Hepatocyte (in vitro differentiated cells): ENCODE results near the gene CAPN15. TPM values are rescaled to one million over a fixed set of nuclear protein-coding genes. Genes with fewer than 3 reads are reported as not detected.

Experiments
- DNase-seq: peaks from one replicate; pipeline ENCODE4 v3.0.0-alpha.2; 2016; ENCODE audit warnings: low spot score
- H2AFZ ChIP-seq: fragments of 200-600 bp; sonication (generic); 2 replicates; pipeline ENCODE4 v1.6.0; 2016; ENCODE audit warnings: antibody characterized with exemption, mild to moderate bottlenecking
- H3K27ac ChIP-seq: fragments of 200-600 bp; sonication (generic); 2 replicates; pipeline ENCODE4 v1.5.1; 2016; ENCODE audit warnings: mild to moderate bottlenecking
- H3K27me3 ChIP-seq: fragments of 200-600 bp; sonication (generic); 2 replicates; pipeline ENCODE4 v1.6.1; 2016
- H3K36me3 ChIP-seq: fragments of 200-600 bp; sonication (generic); replicated peaks from 2 replicates; pipeline ENCODE4 v1.5.1; 2016; ENCODE audit warnings: low read depth; ENCODE audit not compliant: insufficient read depth
- H3K4me1 ChIP-seq: fragments of 200-600 bp; sonication (generic); 2 replicates; pipeline ENCODE4 v1.5.1; 2016; ENCODE audit warnings: mild to moderate bottlenecking, moderate library complexity; ENCODE audit not compliant: insufficient read depth
- H3K4me2 ChIP-seq: fragments of 200-600 bp; sonication (generic); 2 replicates; pipeline ENCODE4 v1.6.0; 2016
- H3K4me3 ChIP-seq: fragments of 200-600 bp; sonication (generic); 2 replicates; pipeline ENCODE4 v1.5.1; 2016; ENCODE audit warnings: mild to moderate bottlenecking
- H3K79me2 ChIP-seq: fragments of 200-600 bp; sonication (generic); 2 replicates; pipeline ENCODE4 v1.6.0; 2017; ENCODE audit warnings: mild to moderate bottlenecking
- H3K9me2 ChIP-seq: fragments of 200-600 bp; sonication (generic); replicated peaks from 2 replicates; pipeline ENCODE4 v1.6.0; 2017; ENCODE audit warnings: mild to moderate bottlenecking; ENCODE audit not compliant: insufficient read depth
- H3K9me3 ChIP-seq: fragments of 200-600 bp; sonication (generic); 2 replicates; pipeline ENCODE4 v1.5.1; 2016; ENCODE audit warnings: low read depth, mild to moderate bottlenecking
- H4K20me1 ChIP-seq: fragments of 200-600 bp; sonication (generic); 2 replicates; pipeline ENCODE4 v1.6.0; 2016; ENCODE audit warnings: mild to moderate bottlenecking; ENCODE audit not compliant: insufficient read depth, poor library complexity, severe bottlenecking
- EZH2 ChIP-seq: fragments of 200-600 bp; sonication (generic); IDR thresholded peaks from 2 replicates; pipeline ENCODE4 v1.6.1; 2016; ENCODE audit warnings: antibody characterized with exemption, mild to moderate bottlenecking, borderline replicate concordance
- EZH2phosphoT487 ChIP-seq: fragments of 200-600 bp; sonication (generic); IDR thresholded peaks from one replicate; pipeline ENCODE4 v1.6.1; 2018; ENCODE audit warnings: antibody characterized with exemption, mild to moderate bottlenecking, low read depth, moderate library complexity; ENCODE audit not compliant: unreplicated experiment, severe bottlenecking
- WGBS: methylation state at CpG from one replicate; pipeline ENCODE4 v1.1.6; 2016; ENCODE audit warnings: low lambda C conversion rate; ENCODE audit errors: missing lambda C conversion rate; 5-methylcytosine and 5-hydroxymethylcytosine counted together
- polyA plus RNA-seq: library from polyadenylated mRNA; unstranded; fragments of >200 nt; fragmentation: Nextera tagmentation; extraction: Ambion mirVana; gene quantifications from 2 replicates; pipeline ENCODE4 v1.2.1, GENCODE V29; 2016
- total RNA-seq: library from RNA; depleted of rRNA; stranded (reverse); fragments of >200 nt; gene quantifications from 2 replicates; pipeline ENCODE4 v1.2.3, GENCODE V29; 2014
- TF ChIP-seq, protein P1 (sequence below): fragments of 200-600 bp; sonication (generic); IDR thresholded peaks from 2 replicates; pipeline ENCODE4 v1.5.1; 2016; ENCODE audit warnings: antibody characterized with exemption, mild to moderate bottlenecking; ENCODE audit not compliant: poor library complexity

Gene CAPN15
- total and polyA plus RNA-seq, 2 experiments from 2014 or later = 41.7 to 42.7 TPM

DNA sequence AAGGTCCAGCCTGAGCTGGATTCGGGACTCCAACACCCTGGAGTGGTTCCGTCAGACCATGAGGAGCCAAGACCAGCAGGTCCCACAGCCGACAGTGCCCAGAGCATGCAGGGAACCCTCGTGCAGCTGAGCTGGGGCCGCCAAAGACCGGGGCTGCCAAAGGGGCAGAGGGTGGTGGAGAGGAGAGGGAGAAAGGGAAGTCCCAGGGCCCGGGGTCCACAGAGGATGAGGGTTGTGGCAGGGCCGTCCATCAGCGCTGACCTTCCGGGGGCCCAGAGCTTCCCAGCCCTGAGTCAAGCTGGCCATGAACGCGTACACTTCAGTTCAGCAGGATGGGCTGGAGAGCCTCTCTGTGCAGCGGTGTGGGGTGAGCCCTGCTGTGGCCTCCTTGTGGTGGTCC lies 6.7 kb upstream of the CAPN15 start:
- H3K79me2 ChIP-seq = peaks cover 5% of the 10 kb centered on the region
- no peak overlapping the region for H3K4me3 ChIP-seq
- peaks cover 13% of the 10 kb centered on the region for H3K4me1 ChIP-seq
- 99% methylated on average over 13 of the region's 13 CpGs for WGBS
- H3K27ac ChIP-seq = no peak overlapping the region
- H3K9me3 ChIP-seq = no peaks in the 10 kb centered on the region
- TF ChIP-seq EZH2 (no peak), EZH2phosphoT487 (no peak)
- TF ChIP-seq, protein P1, sequence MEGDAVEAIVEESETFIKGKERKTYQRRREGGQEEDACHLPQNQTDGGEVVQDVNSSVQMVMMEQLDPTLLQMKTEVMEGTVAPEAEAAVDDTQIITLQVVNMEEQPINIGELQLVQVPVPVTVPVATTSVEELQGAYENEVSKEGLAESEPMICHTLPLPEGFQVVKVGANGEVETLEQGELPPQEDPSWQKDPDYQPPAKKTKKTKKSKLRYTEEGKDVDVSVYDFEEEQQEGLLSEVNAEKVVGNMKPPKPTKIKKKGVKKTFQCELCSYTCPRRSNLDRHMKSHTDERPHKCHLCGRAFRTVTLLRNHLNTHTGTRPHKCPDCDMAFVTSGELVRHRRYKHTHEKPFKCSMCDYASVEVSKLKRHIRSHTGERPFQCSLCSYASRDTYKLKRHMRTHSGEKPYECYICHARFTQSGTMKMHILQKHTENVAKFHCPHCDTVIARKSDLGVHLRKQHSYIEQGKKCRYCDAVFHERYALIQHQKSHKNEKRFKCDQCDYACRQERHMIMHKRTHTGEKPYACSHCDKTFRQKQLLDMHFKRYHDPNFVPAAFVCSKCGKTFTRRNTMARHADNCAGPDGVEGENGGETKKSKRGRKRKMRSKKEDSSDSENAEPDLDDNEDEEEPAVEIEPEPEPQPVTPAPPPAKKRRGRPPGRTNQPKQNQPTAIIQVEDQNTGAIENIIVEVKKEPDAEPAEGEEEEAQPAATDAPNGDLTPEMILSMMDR = no peak
- no peak for DNase-seq
- H3K27me3 ChIP-seq = no peaks in the 10 kb centered on the region
- no peaks in the 10 kb centered on the region for H3K36me3 ChIP-seq
- H3K9me2 ChIP-seq = no peaks in the 10 kb centered on the region
- H4K20me1 ChIP-seq = no peaks in the 10 kb centered on the region
- H2AFZ ChIP-seq = no peak overlapping the region
- no peak overlapping the region for H3K4me2 ChIP-seq

DNA sequence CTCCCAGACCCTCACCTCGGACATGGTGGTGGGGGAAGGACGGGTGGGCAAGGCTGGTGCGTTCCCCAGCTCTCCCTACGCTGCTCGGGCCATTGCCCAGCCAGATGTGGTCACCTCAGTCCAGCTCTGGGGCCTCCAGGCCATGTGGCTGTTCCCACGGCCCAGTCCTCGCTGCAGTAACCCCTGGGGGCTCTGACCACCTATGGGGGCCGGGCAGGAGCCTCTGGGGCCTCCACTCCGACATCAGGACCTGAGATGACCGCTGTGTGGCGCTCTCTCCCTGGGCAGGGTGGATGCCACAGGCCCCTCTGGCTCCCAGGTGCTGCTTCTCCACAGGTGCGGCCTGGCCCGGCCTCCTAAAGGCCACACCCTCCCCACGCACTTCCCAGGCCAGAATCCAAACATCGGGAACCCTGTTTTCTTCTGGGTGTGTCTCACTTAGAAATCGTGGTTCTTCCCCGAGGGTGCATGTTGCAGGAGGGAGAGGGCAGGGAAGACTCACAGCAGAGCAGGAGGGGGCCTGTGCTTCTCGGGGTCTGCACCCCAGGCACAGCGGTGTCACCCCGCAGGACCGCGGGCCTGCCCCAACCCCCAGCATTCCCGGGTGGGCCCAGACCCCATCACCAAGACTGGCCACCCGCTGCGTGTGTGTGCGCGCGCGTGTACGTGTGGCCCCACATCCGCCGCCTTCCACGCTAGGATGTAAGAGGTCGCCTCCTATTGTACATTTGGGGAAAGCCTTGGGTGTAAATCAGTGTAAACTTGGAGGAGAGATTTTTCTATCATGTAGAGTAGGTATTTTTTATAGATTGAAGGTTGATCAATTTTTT lies 5.9 kb upstream of the CAPN15 start:
- Histone ChIP-seq H2AFZ (no peak overlapping the region), H4K20me1 (no peaks in the 10 kb centered on the region), H3K9me2 (no peaks in the 10 kb centered on the region), H3K4me1 (peaks cover 20% of the 10 kb centered on the region), H3K9me3 (no peaks in the 10 kb centered on the region), H3K27ac (no peak overlapping the region), H3K27me3 (no peaks in the 10 kb centered on the region), H3K36me3 (no peaks in the 10 kb centered on the region), H3K4me3 (no peak overlapping the region), H3K79me2 (peaks cover 13% of the 10 kb centered on the region), H3K4me2 (no peak overlapping the region)
- DNase-seq = no peak
- WGBS = 88% methylated on average over 30 of the region's 34 CpGs
- TF ChIP-seq EZH2phosphoT487 = no peak
- TF ChIP-seq, protein P1 = peak; percentile 27
- TF ChIP-seq EZH2 = no peak

DNA sequence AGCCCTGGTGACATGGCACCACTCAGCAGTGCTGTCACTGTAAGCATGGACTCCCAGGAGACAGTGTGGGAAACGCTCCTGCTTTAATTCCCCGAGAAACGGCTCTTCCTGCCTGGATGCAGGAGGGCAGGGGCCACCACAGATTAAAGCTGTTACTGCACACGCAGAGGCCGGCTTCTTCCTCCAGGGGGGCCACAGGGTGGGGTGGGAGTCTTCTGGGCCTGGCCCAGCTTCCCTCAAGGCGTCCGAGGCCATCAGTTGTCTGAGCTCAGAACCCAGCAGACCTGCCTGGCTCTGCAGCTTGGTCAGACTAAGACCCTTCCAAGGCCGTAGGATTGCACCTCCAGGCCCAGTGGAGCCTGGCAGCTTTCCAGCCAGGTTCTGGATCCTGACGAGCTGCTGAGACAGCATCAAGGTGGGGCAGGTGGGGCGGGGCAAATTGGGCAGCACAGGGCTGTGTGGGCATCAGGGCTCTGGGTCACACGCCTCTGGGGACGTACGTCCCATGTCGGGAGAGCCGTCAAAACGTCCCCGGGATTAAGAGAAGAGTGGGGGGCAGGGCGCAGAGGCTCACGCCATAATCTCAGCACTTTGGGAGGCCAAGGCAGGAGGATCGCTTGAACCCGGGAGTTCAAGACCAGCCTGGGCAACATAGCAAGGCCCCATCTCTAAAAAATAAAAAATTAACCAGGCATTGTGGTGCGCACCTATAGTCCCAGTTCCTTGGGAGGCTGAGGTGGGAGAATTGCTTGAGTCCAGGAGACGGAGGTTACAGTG lies 5.0 kb upstream of the CAPN15 start:
- TF ChIP-seq EZH2phosphoT487 = no peak
- no peak for TF ChIP-seq EZH2
- TF ChIP-seq, protein P1 = no peak
- no peak overlapping the region for H3K27ac ChIP-seq
- H2AFZ ChIP-seq = no peak overlapping the region
- no peaks in the 10 kb centered on the region for H3K27me3 ChIP-seq
- no peaks in the 10 kb centered on the region for H3K36me3 ChIP-seq
- H3K9me3 ChIP-seq = no peaks in the 10 kb centered on the region
- no peak for DNase-seq
- H3K9me2 ChIP-seq = no peaks in the 10 kb centered on the region
- H3K79me2 ChIP-seq = peaks cover 15% of the 10 kb centered on the region
- 85% methylated on average over 23 of the region's 23 CpGs for WGBS
- peaks cover 21% of the 10 kb centered on the region for H3K4me1 ChIP-seq
- H3K4me2 ChIP-seq = no peak overlapping the region
- no peaks in the 10 kb centered on the region for H4K20me1 ChIP-seq
- H3K4me3 ChIP-seq = no peak overlapping the region
